ENCODE data around the gene OBP2A. TPM values are rescaled to one million over a fixed set of nuclear protein-coding genes. Genes with fewer than 3 reads are reported as not detected.
"Not testable (repeated sequence)": the region's sequence is repeated elsewhere in the genome, so short reads cannot be mapped to it uniquely, and the experiment has no call there.

OBP2A gene
- total and polyA plus RNA-seq, 8 donors: not detected

DNA sequence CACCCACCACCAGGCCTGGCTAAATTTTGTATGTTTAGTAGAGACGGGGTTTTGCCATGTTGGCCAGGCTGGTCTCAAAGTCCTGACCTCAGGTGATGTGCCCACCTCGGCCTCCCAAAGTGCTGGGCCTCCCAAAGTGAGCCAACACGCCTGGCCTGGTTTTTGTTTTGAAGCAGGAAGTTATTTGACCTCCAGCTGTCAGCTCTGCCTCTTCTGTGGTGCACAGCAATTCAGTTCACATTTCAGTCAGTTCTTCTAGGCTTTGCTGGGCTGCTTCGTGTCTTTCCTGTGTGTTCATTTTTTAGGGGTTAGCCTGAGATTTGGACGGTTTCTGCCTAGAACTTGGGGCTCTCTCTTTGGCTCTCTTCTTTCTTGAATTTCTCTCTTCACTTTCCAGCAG lies 15.8 kb upstream of the OBP2A start:
- H3K4me1 ChIP-seq: no peaks in the 10 kb centered on the region
- no peak overlapping the region for H3K27ac ChIP-seq
- no peaks in the 10 kb centered on the region for H3K36me3 ChIP-seq
- WGBS, 2 donors: 49 to 62% methylated on average over 5 of the region's 5 CpGs
- no peak overlapping the region for H3K4me3 ChIP-seq
- TF ChIP-seq, protein P1, sequence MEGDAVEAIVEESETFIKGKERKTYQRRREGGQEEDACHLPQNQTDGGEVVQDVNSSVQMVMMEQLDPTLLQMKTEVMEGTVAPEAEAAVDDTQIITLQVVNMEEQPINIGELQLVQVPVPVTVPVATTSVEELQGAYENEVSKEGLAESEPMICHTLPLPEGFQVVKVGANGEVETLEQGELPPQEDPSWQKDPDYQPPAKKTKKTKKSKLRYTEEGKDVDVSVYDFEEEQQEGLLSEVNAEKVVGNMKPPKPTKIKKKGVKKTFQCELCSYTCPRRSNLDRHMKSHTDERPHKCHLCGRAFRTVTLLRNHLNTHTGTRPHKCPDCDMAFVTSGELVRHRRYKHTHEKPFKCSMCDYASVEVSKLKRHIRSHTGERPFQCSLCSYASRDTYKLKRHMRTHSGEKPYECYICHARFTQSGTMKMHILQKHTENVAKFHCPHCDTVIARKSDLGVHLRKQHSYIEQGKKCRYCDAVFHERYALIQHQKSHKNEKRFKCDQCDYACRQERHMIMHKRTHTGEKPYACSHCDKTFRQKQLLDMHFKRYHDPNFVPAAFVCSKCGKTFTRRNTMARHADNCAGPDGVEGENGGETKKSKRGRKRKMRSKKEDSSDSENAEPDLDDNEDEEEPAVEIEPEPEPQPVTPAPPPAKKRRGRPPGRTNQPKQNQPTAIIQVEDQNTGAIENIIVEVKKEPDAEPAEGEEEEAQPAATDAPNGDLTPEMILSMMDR (IDR thresholded peaks at IDR 0.05): no peak
- DNase-seq (no peak), FAIRE-seq (no peak), ATAC-seq (no peak)
- intact Hi-C loops (cut with DNase I): no loop called here
- H3K27me3 ChIP-seq: no peaks in the 10 kb centered on the region
- no peaks in the 10 kb centered on the region for H3K9me3 ChIP-seq

DNA sequence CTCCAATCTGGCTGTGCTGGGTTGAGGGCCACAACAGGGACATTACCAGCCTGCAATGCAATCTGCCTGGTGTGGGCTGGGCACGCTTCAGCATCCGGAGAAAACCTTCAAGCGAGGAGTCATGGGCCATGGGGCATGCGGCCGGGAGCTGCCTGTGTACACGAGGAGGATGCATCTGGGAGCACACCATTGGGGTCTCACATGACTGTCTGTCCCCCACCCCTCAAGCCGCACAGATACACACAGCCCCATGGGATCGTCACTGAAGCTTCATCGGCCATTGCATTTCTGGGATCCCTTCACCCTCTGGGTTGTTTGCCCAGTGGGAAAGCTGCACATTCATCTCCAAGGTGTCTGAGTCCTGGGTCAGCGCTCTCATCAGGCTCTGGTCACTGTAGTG lies 14.8 kb upstream of the OBP2A start:
- 76 to 77% methylated on average over 10 of the region's 10 CpGs for WGBS, 2 donors
- ATAC-seq (no peak), DNase-seq (no peak), FAIRE-seq (no peak)
- H3K27me3 ChIP-seq: no peaks in the 10 kb centered on the region
- no peaks in the 10 kb centered on the region for H3K36me3 ChIP-seq
- H3K27ac ChIP-seq: no peak overlapping the region
- intact Hi-C loops (cut with DNase I): no loop called here
- no peak overlapping the region for H3K4me3 ChIP-seq
- no peaks in the 10 kb centered on the region for H3K9me3 ChIP-seq
- no peaks in the 10 kb centered on the region for H3K4me1 ChIP-seq
- TF ChIP-seq, protein P1 (IDR thresholded peaks at IDR 0.05): no peak

DNA sequence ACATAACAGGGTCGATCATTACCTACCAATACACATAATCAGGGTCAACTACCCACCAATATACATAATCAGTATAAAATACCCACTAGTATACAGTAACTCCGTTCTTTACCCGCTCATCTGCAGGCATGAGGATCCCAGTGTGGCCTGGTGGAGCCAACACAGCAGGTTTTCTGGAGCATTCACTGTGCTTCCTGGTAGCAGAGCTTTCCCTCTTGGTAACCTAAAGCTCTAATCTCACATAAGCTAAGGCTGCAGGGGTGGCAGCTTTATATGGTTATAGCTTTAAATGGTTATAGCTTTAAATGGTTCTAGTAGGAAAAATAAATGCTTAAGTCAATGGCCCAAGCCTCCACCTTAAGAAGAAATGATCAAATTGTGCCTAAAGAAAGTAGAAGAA lies 12.8 kb upstream of the OBP2A start:
- TF ChIP-seq, protein P1 (IDR thresholded peaks at IDR 0.05): no peak
- Histone ChIP-seq H3K36me3 (no peaks in the 10 kb centered on the region), H3K4me1 (no peaks in the 10 kb centered on the region), H3K4me3 (no peak overlapping the region), H3K9me3 (no peaks in the 10 kb centered on the region), H3K27ac (no peak overlapping the region), H3K27me3 (no peaks in the 10 kb centered on the region)
- DNase-seq (no peak), FAIRE-seq (no peak), ATAC-seq (no peak)
- WGBS, 2 donors: 76 to 82% methylated on average over 3 of the region's 3 CpGs
- intact Hi-C loops (cut with DNase I): no loop called here

DNA sequence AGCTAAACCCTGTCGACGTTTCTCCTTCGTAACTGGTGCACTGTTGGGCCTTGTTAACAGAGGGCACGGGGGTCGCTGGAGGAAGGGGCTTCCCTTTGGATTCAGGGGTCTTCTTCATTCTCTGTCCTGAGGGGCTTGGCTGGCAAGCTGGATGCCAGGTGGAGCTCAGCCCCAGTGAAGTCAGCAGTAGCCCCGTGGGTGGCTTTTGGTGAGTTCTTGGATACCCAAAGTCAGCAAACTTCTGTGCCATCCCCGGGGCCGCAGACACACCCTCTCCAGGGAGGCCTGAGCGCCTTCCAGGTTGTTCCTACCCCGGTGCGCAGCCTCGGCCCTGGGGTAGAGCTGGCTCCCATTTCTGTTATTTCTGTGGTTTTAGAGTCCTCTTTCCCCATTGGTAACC lies 12.3 kb upstream of the OBP2A start:
- WGBS, 2 donors: 75 to 86% methylated on average over 12 of the region's 12 CpGs
- FAIRE-seq (no peak), ATAC-seq (no peak), DNase-seq (no peak)
- intact Hi-C loops (cut with DNase I): no loop called here
- no peak overlapping the region for H3K4me3 ChIP-seq
- no peaks in the 10 kb centered on the region for H3K36me3 ChIP-seq
- H3K4me1 ChIP-seq: no peaks in the 10 kb centered on the region
- H3K9me3 ChIP-seq: no peaks in the 10 kb centered on the region
- H3K27ac ChIP-seq: no peak overlapping the region
- H3K27me3 ChIP-seq: no peaks in the 10 kb centered on the region
- TF ChIP-seq, protein P1 (IDR thresholded peaks at IDR 0.05): no peak

DNA sequence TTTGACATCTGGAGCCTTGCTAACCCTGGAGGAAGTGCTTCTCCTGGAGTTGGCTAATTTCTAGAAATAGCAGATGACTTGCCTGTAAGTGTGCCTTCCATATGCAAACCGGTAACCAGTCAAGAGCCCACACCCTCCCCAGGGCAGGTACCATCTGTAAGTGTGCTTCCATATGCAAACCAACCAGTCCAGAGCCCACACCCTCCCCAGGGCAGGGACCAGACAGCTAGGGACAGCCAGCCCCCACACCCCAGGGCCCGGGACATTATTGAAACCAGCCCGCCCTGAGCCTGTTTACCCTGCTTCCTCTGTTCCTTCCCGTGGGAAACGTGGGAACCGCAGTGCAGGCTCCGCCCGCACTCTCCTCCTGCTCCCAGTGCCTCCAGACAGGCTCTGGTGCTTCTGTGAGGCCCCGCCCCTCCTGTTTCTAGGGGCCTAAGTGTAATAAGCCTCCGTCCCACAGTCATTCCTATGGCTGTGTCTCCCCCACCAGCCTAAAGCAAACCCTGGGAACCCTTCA lies 11.7 kb upstream of the OBP2A start:
- whole genome bisulfite sequencing, 2 donors: 27 to 28% methylated on average over 9 to 10 of the region's 10 CpGs
- H3K4me3 ChIP-seq; H3K36me3 ChIP-seq; FAIRE-seq; H3K9me3 ChIP-seq; DNase-seq; H3K27ac ChIP-seq; ATAC-seq; H3K4me1 ChIP-seq; H3K27me3 ChIP-seq; intact Hi-C loops (cut with DNase I): not testable (repeated sequence)

DNA sequence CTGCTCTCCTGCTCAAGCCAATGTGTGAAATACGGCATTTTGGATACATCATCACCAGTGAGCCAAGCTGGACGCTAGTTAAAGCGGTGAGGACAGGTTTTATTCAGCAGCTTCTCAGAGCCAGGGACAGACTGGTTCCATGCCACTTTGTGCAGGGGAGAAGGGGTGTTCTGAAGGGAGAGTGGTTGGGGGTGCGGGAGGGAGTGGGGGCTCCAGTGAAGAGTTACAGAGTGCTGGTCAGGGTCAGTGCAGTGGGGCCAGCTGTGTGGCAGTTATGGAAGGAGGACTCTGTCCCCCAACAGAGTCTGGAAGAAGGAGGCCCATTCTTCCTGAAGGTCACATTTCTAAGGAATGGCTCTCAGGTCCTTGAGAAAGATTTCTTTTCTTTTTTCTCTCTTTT lies 11.1 kb upstream of the OBP2A start:
- H3K4me1 ChIP-seq; H3K4me3 ChIP-seq; H3K27me3 ChIP-seq; H3K9me3 ChIP-seq; DNase-seq; ATAC-seq; intact Hi-C loops (cut with DNase I); H3K36me3 ChIP-seq; FAIRE-seq; H3K27ac ChIP-seq: not testable (repeated sequence)
- 58 to 65% methylated on average over 4 of the region's 4 CpGs for WGBS, 2 donors

DNA sequence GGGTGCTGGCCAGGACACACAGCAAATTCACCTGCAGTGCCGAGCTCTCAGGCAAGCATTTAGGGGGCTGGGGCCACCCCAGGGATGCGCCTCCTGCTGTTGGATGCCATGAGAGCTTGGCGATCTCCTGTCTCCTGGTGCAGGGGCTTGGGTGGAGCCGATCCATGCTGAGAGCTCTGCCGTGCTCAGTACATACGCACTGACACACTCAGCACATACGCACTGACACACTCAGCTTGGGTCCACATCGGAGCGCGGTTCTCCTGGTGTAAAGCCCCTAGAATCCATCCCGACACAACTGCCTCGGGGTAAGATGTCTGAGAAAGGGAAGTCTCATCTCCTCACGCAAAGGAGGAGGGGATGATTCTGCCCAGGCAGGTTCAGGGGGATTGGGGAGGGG lies 10.3 kb upstream of the OBP2A start:
- H3K9me3 ChIP-seq; H3K27ac ChIP-seq; H3K4me3 ChIP-seq; ATAC-seq; FAIRE-seq; H3K36me3 ChIP-seq; H3K27me3 ChIP-seq; intact Hi-C loops (cut with DNase I); H3K4me1 ChIP-seq; DNase-seq: not testable (repeated sequence)
- WGBS, 2 donors: 63 to 75% methylated on average over 12 to 13 of the region's 13 CpGs

Measured in pancreas (tissue), 10 donors.